ENCODE results near the gene DPYSL5. TPM values are rescaled to one million over a fixed set of nuclear protein-coding genes. Genes with fewer than 3 reads are reported as not detected.

Gene DPYSL5
- polyA plus RNA-seq, 3 donors = not detected

- H3K4me3 Mint-ChIP-seq = peak overlapping the region in 1 of 2 donors; percentile 19
- H3K4me1 Mint-ChIP-seq = no peaks in the 10 kb centered on the region
- H3K9ac ChIP-seq (ENCODE audit: insufficient read depth, low read length, poor library complexity, severe bottlenecking) = no peak overlapping the region
- H3K79me2 ChIP-seq (ENCODE audit: insufficient read depth, low read length) = no peaks in the 10 kb centered on the region
- no peaks in the 10 kb centered on the region for H3K9me3 Mint-ChIP-seq
- no peaks in the 10 kb centered on the region for H3K36me3 Mint-ChIP-seq
- peaks cover 0 to 4% (median 3%) of the 10 kb centered on the region in 3 donors for H3K27me3 Mint-ChIP-seq (ENCODE audit: low read depth in 3 of 3)
- H3K27ac ChIP-seq (ENCODE audit: low read depth in 1 of 2, low read length in 2 of 2) = no peak overlapping the region
- no peaks in the 10 kb centered on the region for H4K20me1 ChIP-seq (ENCODE audit: insufficient read depth, low read length)
- intact Hi-C loops (cut with micrococcal nuclease) = no loop called here
- no peak overlapping the region for H3K4me2 ChIP-seq (replicated peaks; ENCODE audit: extremely low read depth, low read length, poor library complexity, severe bottlenecking)
- H3K27ac Mint-ChIP-seq = no peak overlapping the region
- H3K9me3 ChIP-seq (replicated peaks in 1 of 2; ENCODE audit: control insufficient read depth in 1 of 2, insufficient read depth in 1 of 2, low read length in 2 of 2) = no peaks in the 10 kb centered on the region
- H2AFZ ChIP-seq (ENCODE audit: insufficient read depth, low read depth, low read length, poor library complexity, severe bottlenecking) = no peak overlapping the region
- H3K27me3 ChIP-seq (ENCODE audit: control insufficient read depth in 2 of 2, insufficient read depth in 2 of 2, low read length in 2 of 2) = no peaks in the 10 kb centered on the region
- 79% methylated on average over 7 of the region's 7 CpGs for WGBS (ENCODE audit: insufficient coverage)
- no peak for DNase-seq
- no peak for TF ChIP-seq CTCF (IDR thresholded peaks at IDR 0.05)
- no peaks in the 10 kb centered on the region for H3K36me3 ChIP-seq (replicated peaks in 1 of 2; ENCODE audit: control insufficient read depth in 1 of 2, insufficient read depth in 2 of 2, low read length in 2 of 2)
- H3K4me1 ChIP-seq (ENCODE audit: control insufficient read depth in 1 of 2, insufficient read depth in 2 of 2, low read length in 2 of 2) = no peaks in the 10 kb centered on the region
- no peak overlapping the region for H3K4me3 ChIP-seq (replicated peaks in 1 of 3; ENCODE audit: low read depth in 2 of 3, low read length in 3 of 3)
These were observed 59.5 kb downstream of the DPYSL5 start for GRCh38 chr2:26907416-26907815.

GRCh38 chr2:26910176-26910575 lies 62.2 kb downstream of the DPYSL5 start:
- Histone ChIP-seq H3K4me3 (replicated peaks in 1 of 3; ENCODE audit: low read depth in 2 of 3, low read length in 3 of 3) (no peak overlapping the region), H4K20me1 (ENCODE audit: insufficient read depth, low read length) (no peaks in the 10 kb centered on the region), H3K9ac (ENCODE audit: insufficient read depth, low read length, poor library complexity, severe bottlenecking) (no peak overlapping the region), H3K36me3 (replicated peaks in 1 of 2; ENCODE audit: control insufficient read depth in 1 of 2, insufficient read depth in 2 of 2, low read length in 2 of 2) (no peaks in the 10 kb centered on the region), H3K79me2 (ENCODE audit: insufficient read depth, low read length) (no peaks in the 10 kb centered on the region), H3K4me1 (ENCODE audit: control insufficient read depth in 1 of 2, insufficient read depth in 2 of 2, low read length in 2 of 2) (no peaks in the 10 kb centered on the region), H3K27me3 (ENCODE audit: control insufficient read depth in 2 of 2, insufficient read depth in 2 of 2, low read length in 2 of 2) (no peaks in the 10 kb centered on the region), H2AFZ (ENCODE audit: insufficient read depth, low read depth, low read length, poor library complexity, severe bottlenecking) (no peak overlapping the region), H3K27ac (ENCODE audit: low read depth in 1 of 2, low read length in 2 of 2) (no peak overlapping the region), H3K9me3 (replicated peaks in 1 of 2; ENCODE audit: control insufficient read depth in 1 of 2, insufficient read depth in 1 of 2, low read length in 2 of 2) (no peaks in the 10 kb centered on the region), H3K4me2 (replicated peaks; ENCODE audit: extremely low read depth, low read length, poor library complexity, severe bottlenecking) (no peak overlapping the region)
- TF ChIP-seq CTCF (IDR thresholded peaks at IDR 0.05) = no peak
- no peaks in the 10 kb centered on the region for H3K9me3 Mint-ChIP-seq
- intact Hi-C loops (cut with micrococcal nuclease) = no loop called here
- DNase-seq = no peak
- no peak overlapping the region for H3K4me3 Mint-ChIP-seq
- no peaks in the 10 kb centered on the region for H3K36me3 Mint-ChIP-seq
- peaks cover 0 to 6% (median 4%) of the 10 kb centered on the region in 3 donors for H3K27me3 Mint-ChIP-seq (ENCODE audit: low read depth in 3 of 3)
- H3K27ac Mint-ChIP-seq = no peak overlapping the region
- no peaks in the 10 kb centered on the region for H3K4me1 Mint-ChIP-seq
- WGBS (ENCODE audit: insufficient coverage) = no CpG with 5 or more reads among the region's 2 CpGs

Data from CD14-positive monocyte (primary cell).